GM23338 (cell line): ENCODE measurements around the gene TMEM239. TPM values are rescaled to one million over a fixed set of nuclear protein-coding genes. Genes with fewer than 3 reads are reported as not detected.
A peak's percentile ranks its signal among the peaks of the same experiment; 100 is the strongest.

Experiments used
- ATAC-seq: fragments of 200-7000 bp; cut with Tn5 transposase; 3 replicates; pipeline ENCODE4 v1.9.1; 2020
- DNase-seq: peaks from one replicate; pipeline ENCODE4 v3.0.0-alpha.2; 2015; ENCODE audit warnings: low spot score
- H2AFZ ChIP-seq: fragments of 200-600 bp; sonication (generic); 2 replicates; pipeline ENCODE4 v1.8.0; 2016; ENCODE audit warnings: antibody characterized with exemption, mild to moderate bottlenecking, moderate library complexity
- H3F3A ChIP-seq: fragments of 200-600 bp; sonication (generic); replicated peaks from 2 replicates; pipeline ENCODE4 v1.8.0; 2017; ENCODE audit warnings: antibody characterized with exemption, mixed run types, low read depth
- H3K27ac ChIP-seq: fragments of 200-600 bp; sonication (generic); 2 replicates; pipeline ENCODE4 v1.6.1; 2016; ENCODE audit warnings: low read depth
- H3K27me3 ChIP-seq: fragments of 200-600 bp; sonication (generic); 2 replicates; pipeline ENCODE4 v1.8.0; 2016; ENCODE audit warnings: mild to moderate bottlenecking, mixed run types, moderate library complexity; ENCODE audit not compliant: insufficient read depth
- H3K36me3 ChIP-seq: fragments of 200-600 bp; sonication (generic); 2 replicates; pipeline ENCODE4 v1.8.0; 2016; ENCODE audit warnings: mild to moderate bottlenecking; ENCODE audit not compliant: insufficient read depth
- H3K4me1 ChIP-seq: fragments of 200-600 bp; sonication (generic); 2 replicates; pipeline ENCODE4 v1.8.0; 2016; ENCODE audit warnings: mild to moderate bottlenecking, moderate library complexity; ENCODE audit not compliant: insufficient read depth
- H3K4me2 ChIP-seq: fragments of 200-600 bp; sonication (generic); 2 replicates; pipeline ENCODE4 v1.7.1; 2017; ENCODE audit warnings: mixed run types
- H3K4me3 ChIP-seq: fragments of 200-600 bp; sonication (generic); 2 replicates; pipeline ENCODE4 v1.6.1; 2016; ENCODE audit warnings: mixed run types
- H3K79me2 ChIP-seq: fragments of 200-600 bp; sonication (generic); replicated peaks from 2 replicates; pipeline ENCODE4 v1.8.0; 2017; ENCODE audit warnings: mild to moderate bottlenecking; ENCODE audit not compliant: insufficient read depth
- H3K9me2 ChIP-seq: fragments of 200-600 bp; sonication (generic); 2 replicates; pipeline ENCODE4 v1.8.0; 2017; ENCODE audit not compliant: insufficient read depth
- H4K20me1 ChIP-seq: fragments of 200-600 bp; sonication (generic); replicated peaks from 2 replicates; pipeline ENCODE4 v1.8.0; 2017; ENCODE audit warnings: mild to moderate bottlenecking; ENCODE audit not compliant: insufficient read depth
- H3K27ac Mint-ChIP-seq: 2 replicates; pipeline ENCODE4 v1.8.0; 2020; ENCODE audit warnings: inconsistent platforms, mild to moderate bottlenecking, moderate library complexity, mixed read lengths
- H3K27me3 Mint-ChIP-seq: 3 replicates; pipeline ENCODE4 v1.8.0; 2022; ENCODE audit warnings: low read depth, mild to moderate bottlenecking, moderate library complexity, mixed read lengths, inconsistent platforms; ENCODE audit not compliant: insufficient read depth, poor library complexity
- H3K36me3 Mint-ChIP-seq: 3 replicates; pipeline ENCODE4 v1.8.0; 2021; ENCODE audit warnings: low read depth, mild to moderate bottlenecking, inconsistent platforms, moderate library complexity, mixed read lengths
- H3K4me1 Mint-ChIP-seq: 3 replicates; pipeline ENCODE4 v1.8.0; 2020; ENCODE audit warnings: mild to moderate bottlenecking, inconsistent platforms, mixed read lengths
- H3K4me3 Mint-ChIP-seq: 3 replicates; pipeline ENCODE4 v1.8.0; 2021; ENCODE audit warnings: moderate library complexity, mild to moderate bottlenecking, inconsistent platforms, mixed read lengths
- H3K9me3 Mint-ChIP-seq: 3 replicates; pipeline ENCODE4 v1.8.0; 2020; ENCODE audit warnings: moderate library complexity, mild to moderate bottlenecking, inconsistent platforms, mixed read lengths
- CREB1 ChIP-seq: fragments of 250-450 bp; sonication (Bioruptor Pico); IDR thresholded peaks from 2 replicates; pipeline ENCODE4 v1.5.0; 2020; ENCODE audit warnings: low read depth, mild to moderate bottlenecking, moderate library complexity
- EZH2 ChIP-seq: fragments of 200-600 bp; sonication (generic); IDR thresholded peaks from one replicate; pipeline ENCODE4 v1.8.0; 2017; ENCODE audit warnings: antibody characterized with exemption, mild to moderate bottlenecking, low read depth; ENCODE audit not compliant: unreplicated experiment
- NANOG ChIP-seq: IDR thresholded peaks from 2 replicates; pipeline ENCODE4 v1.6.1; 2016; ENCODE audit warnings: antibody characterized with exemption, borderline replicate concordance
- STAT1 ChIP-seq: IDR thresholded peaks from one replicate; pipeline ENCODE4 v1.6.1; 2016; ENCODE audit warnings: antibody characterized with exemption; ENCODE audit not compliant: unreplicated experiment
- polyA plus RNA-seq: library from polyadenylated mRNA; unstranded; fragments of >200 nt; fragmentation: Nextera tagmentation; extraction: Ambion mirVana; gene quantifications from 2 replicates; pipeline ENCODE4 v1.2.1, GENCODE V29; 2016
- total RNA-seq: library from RNA; depleted of rRNA; stranded (reverse); fragments of >200 nt; shearing (Covaris generic); gene quantifications from 2 replicates; pipeline ENCODE4 v1.2.3, GENCODE V29; 2014
- TF ChIP-seq, protein P1 (sequence below): fragments of 250-450 bp; sonication (Bioruptor Pico); IDR thresholded peaks from 2 replicates; pipeline ENCODE4 v1.5.0; 2020; ENCODE audit warnings: mild to moderate bottlenecking, moderate library complexity
- TF ChIP-seq, protein P2 (sequence below): IDR thresholded peaks from one replicate; pipeline ENCODE4 v1.6.1; 2018; ENCODE audit warnings: antibody characterized with exemption; ENCODE audit not compliant: unreplicated experiment

TMEM239 gene
- total and polyA plus RNA-seq, 2 experiments from 2014 or later = not detected

DNA sequence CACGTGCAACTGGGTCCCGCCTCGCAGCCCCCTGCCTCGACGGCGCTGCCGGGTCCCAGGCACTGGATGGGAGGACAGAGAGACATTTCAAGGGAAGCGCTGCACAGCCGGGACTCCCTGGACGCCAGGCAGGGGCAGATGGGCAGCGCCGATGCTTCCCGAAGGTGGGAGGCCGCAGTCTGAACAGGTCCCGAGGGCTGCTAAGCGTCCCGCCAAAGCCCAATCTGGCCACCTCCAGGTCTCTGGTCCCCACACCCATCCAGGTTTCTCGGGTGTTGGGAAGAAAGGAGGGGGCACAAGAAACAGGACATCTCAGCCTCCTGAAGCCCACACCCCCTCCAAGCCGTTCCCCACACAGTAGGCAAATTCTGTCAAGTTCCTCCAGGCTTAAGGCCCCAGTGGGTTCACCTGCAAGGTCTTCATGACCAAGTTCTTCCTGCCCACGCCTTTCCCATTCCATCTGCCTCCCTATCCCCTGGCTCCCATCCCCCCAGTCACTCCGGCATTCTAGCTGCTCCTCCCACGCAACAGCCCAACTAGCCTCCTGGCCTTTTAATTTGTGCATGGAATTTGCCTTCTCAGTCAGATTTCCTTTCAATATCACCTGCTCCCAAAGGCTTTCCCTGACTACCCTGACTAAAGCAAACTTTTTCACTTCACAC is 10.3 kb upstream of the TMEM239 start:
- Histone ChIP-seq H3F3A (0 out of 2 replicates have a peak, but pooled peaks cover 4% of the 10 kb centered on the region), H3K36me3 (no peaks in the 10 kb centered on the region), H3K9me2 (no peaks in the 10 kb centered on the region), H3K4me1 (peaks cover 28% of the 10 kb centered on the region), H3K4me3 (peak overlapping the region; percentile 51), H2AFZ (peak overlapping the region; percentile 74), H3K27me3 (peaks cover 100% of the 10 kb centered on the region), H3K4me2 (peak overlapping the region; percentile 73), H3K79me2 (no peaks in the 10 kb centered on the region), H3K27ac (no peak overlapping the region), H4K20me1 (peaks cover 3% of the 10 kb centered on the region; the same call in 1 of the 2 replicates)
- ATAC-seq = peak; percentile 54
- TF ChIP-seq STAT1 = no peak
- TF ChIP-seq EZH2 = peak; percentile 11
- no peak overlapping the region for H3K27ac Mint-ChIP-seq
- peak overlapping the region; percentile 61 for H3K4me3 Mint-ChIP-seq
- H3K36me3 Mint-ChIP-seq = no peaks in the 10 kb centered on the region; the same call in 2 of the 3 replicates
- H3K9me3 Mint-ChIP-seq = no peaks in the 10 kb centered on the region; the same call in 2 of the 3 replicates
- H3K27me3 Mint-ChIP-seq = peaks cover 91% of the 10 kb centered on the region
- DNase-seq = peak; percentile 62
- peaks cover 24% of the 10 kb centered on the region for H3K4me1 Mint-ChIP-seq

DNA sequence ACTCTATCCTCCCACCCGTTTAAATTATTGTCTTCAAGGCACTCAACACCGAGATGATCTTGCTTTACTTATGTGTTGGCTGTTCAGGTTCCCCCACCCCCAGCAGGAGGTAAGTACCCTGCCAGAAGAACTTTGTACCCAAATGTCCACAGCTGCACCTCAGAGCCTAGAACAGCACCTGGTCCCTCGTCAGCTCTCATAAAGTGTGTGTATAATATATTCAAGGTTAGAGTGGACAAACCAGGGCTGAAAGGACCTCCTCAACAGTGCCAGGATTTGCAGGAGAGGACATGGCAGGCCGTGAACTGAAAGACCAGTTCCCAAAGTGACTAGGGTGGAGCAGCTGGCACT is 9.8 kb upstream of the TMEM239 start:
- Histone ChIP-seq H3K4me1 (peaks cover 23% of the 10 kb centered on the region), H3K36me3 (no peaks in the 10 kb centered on the region), H3K27ac (no peak overlapping the region), H3K9me2 (no peaks in the 10 kb centered on the region), H3K4me3 (no peak overlapping the region), H3F3A (no peaks in the 10 kb centered on the region), H3K79me2 (no peaks in the 10 kb centered on the region), H3K4me2 (no peak overlapping the region), H4K20me1 (peaks cover 3% of the 10 kb centered on the region; the same call in 1 of the 2 replicates), H2AFZ (no peak overlapping the region), H3K27me3 (peaks cover 99% of the 10 kb centered on the region)
- H3K4me1 Mint-ChIP-seq = peaks cover 19% of the 10 kb centered on the region
- ATAC-seq (no peak), DNase-seq (no peak)
- H3K4me3 Mint-ChIP-seq = peak overlapping the region; percentile 16; the same call in 1 of the 3 replicates
- TF ChIP-seq NANOG (no peak), EZH2 (peak; percentile 17), CREB1 (no peak)
- TF ChIP-seq, protein P1, sequence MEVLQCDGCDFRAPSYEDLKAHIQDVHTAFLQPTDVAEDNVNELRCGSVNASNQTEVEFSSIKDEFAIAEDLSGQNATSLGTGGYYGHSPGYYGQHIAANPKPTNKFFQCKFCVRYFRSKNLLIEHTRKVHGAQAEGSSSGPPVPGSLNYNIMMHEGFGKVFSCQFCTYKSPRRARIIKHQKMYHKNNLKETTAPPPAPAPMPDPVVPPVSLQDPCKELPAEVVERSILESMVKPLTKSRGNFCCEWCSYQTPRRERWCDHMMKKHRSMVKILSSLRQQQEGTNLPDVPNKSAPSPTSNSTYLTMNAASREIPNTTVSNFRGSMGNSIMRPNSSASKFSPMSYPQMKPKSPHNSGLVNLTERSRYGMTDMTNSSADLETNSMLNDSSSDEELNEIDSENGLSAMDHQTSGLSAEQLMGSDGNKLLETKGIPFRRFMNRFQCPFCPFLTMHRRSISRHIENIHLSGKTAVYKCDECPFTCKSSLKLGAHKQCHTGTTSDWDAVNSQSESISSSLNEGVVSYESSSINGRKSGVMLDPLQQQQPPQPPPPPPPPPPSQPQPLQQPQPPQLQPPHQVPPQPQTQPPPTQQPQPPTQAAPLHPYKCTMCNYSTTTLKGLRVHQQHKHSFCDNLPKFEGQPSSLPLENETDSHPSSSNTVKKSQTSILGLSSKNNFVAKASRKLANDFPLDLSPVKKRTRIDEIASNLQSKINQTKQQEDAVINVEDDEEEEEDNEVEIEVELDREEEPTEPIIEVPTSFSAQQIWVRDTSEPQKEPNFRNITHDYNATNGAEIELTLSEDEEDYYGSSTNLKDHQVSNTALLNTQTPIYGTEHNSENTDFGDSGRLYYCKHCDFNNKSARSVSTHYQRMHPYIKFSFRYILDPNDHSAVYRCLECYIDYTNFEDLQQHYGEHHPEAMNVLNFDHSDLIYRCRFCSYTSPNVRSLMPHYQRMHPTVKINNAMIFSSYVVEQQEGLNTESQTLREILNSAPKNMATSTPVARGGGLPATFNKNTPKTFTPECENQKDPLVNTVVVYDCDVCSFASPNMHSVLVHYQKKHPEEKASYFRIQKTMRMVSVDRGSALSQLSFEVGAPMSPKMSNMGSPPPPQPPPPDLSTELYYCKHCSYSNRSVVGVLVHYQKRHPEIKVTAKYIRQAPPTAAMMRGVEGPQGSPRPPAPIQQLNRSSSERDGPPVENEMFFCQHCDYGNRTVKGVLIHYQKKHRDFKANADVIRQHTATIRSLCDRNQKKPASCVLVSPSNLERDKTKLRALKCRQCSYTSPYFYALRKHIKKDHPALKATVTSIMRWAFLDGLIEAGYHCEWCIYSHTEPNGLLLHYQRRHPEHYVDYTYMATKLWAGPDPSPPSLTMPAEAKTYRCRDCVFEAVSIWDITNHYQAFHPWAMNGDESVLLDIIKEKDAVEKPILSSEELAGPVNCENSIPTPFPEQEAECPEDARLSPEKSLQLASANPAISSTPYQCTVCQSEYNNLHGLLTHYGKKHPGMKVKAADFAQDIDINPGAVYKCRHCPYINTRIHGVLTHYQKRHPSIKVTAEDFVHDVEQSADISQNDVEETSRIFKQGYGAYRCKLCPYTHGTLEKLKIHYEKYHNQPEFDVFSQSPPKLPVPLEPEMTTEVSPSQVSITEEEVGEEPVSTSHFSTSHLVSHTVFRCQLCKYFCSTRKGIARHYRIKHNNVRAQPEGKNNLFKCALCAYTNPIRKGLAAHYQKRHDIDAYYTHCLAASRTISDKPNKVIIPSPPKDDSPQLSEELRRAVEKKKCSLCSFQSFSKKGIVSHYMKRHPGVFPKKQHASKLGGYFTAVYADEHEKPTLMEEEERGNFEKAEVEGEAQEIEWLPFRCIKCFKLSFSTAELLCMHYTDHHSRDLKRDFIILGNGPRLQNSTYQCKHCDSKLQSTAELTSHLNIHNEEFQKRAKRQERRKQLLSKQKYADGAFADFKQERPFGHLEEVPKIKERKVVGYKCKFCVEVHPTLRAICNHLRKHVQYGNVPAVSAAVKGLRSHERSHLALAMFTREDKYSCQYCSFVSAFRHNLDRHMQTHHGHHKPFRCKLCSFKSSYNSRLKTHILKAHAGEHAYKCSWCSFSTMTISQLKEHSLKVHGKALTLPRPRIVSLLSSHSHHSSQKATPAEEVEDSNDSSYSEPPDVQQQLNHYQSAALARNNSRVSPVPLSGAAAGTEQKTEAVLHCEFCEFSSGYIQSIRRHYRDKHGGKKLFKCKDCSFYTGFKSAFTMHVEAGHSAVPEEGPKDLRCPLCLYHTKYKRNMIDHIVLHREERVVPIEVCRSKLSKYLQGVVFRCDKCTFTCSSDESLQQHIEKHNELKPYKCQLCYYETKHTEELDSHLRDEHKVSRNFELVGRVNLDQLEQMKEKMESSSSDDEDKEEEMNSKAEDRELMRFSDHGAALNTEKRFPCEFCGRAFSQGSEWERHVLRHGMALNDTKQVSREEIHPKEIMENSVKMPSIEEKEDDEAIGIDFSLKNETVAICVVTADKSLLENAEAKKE (CRISPR knock-in tag) = no peak
- TF ChIP-seq, protein P2, sequence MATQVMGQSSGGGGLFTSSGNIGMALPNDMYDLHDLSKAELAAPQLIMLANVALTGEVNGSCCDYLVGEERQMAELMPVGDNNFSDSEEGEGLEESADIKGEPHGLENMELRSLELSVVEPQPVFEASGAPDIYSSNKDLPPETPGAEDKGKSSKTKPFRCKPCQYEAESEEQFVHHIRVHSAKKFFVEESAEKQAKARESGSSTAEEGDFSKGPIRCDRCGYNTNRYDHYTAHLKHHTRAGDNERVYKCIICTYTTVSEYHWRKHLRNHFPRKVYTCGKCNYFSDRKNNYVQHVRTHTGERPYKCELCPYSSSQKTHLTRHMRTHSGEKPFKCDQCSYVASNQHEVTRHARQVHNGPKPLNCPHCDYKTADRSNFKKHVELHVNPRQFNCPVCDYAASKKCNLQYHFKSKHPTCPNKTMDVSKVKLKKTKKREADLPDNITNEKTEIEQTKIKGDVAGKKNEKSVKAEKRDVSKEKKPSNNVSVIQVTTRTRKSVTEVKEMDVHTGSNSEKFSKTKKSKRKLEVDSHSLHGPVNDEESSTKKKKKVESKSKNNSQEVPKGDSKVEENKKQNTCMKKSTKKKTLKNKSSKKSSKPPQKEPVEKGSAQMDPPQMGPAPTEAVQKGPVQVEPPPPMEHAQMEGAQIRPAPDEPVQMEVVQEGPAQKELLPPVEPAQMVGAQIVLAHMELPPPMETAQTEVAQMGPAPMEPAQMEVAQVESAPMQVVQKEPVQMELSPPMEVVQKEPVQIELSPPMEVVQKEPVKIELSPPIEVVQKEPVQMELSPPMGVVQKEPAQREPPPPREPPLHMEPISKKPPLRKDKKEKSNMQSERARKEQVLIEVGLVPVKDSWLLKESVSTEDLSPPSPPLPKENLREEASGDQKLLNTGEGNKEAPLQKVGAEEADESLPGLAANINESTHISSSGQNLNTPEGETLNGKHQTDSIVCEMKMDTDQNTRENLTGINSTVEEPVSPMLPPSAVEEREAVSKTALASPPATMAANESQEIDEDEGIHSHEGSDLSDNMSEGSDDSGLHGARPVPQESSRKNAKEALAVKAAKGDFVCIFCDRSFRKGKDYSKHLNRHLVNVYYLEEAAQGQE = no peak
- H3K9me3 Mint-ChIP-seq = no peaks in the 10 kb centered on the region; the same call in 1 of the 3 replicates
- H3K27me3 Mint-ChIP-seq = peaks cover 91% of the 10 kb centered on the region
- no peak overlapping the region for H3K27ac Mint-ChIP-seq
- no peaks in the 10 kb centered on the region; the same call in 2 of the 3 replicates for H3K36me3 Mint-ChIP-seq
